PFSK-1 (cell line): ENCODE measurements around the gene OR6M1.

Experiments
- FOXP2 ChIP-seq: optimal IDR thresholded peaks from 2 replicates; pipeline ENCODE3; 2011; ENCODE audit warnings: borderline replicate concordance, control low read depth, inconsistent platforms; ENCODE audit not compliant: insufficient read depth; ENCODE audit errors: extremely low read length, extremely low read depth
- POLR2AphosphoS5 ChIP-seq: IDR thresholded peaks from 2 replicates; pipeline ENCODE4 v1.6.1; 2012; ENCODE audit warnings: low read depth, mild to moderate bottlenecking, control low read depth, low read length, moderate library complexity
- SIN3A ChIP-seq: IDR thresholded peaks from 2 replicates; pipeline ENCODE4 v1.6.1; 2012; ENCODE audit warnings: mild to moderate bottlenecking, low read length, moderate library complexity, borderline replicate concordance; ENCODE audit not compliant: insufficient read depth
- TAF1 ChIP-seq: IDR thresholded peaks from 2 replicates; pipeline ENCODE4 v1.6.1; 2012; ENCODE audit warnings: low read length, control low read depth, borderline replicate concordance; ENCODE audit not compliant: insufficient read depth
- TF ChIP-seq, protein P1 (sequence below), 2 experiments: IDR thresholded peaks; 2 replicates each; pipeline versions ENCODE4 v1.6.1 to v1.8.0; 2011 to 2012; ENCODE audit warnings: low read depth in 2 of 2, low read length in 2 of 2, control low read depth in 1 of 2, inconsistent platforms in 1 of 2, mild to moderate bottlenecking in 1 of 2, moderate library complexity in 1 of 2; ENCODE audit not compliant: insufficient read depth in 1 of 2

Gene OR6M1

DNA sequence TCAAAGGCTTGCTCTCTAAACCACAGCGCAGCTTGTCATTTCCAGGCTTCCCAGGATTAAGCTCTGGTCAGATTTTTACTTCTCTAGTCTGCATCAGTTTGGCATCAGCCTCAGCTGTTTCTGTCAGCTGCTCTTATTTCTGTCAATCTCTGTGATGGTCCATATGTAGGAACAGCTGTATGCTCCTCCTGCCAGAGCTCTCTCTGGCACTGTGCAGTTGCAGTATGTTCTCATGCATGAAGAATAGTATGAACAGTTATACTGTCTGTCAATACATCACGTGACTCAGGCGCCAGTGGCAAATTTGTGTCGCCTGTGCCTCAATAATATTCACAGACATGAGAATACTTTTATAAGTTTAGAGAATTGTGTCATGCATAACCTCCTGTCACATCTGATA, 6.7 kb downstream of the OR6M1 start:
- no peak for TF ChIP-seq FOXP2

DNA sequence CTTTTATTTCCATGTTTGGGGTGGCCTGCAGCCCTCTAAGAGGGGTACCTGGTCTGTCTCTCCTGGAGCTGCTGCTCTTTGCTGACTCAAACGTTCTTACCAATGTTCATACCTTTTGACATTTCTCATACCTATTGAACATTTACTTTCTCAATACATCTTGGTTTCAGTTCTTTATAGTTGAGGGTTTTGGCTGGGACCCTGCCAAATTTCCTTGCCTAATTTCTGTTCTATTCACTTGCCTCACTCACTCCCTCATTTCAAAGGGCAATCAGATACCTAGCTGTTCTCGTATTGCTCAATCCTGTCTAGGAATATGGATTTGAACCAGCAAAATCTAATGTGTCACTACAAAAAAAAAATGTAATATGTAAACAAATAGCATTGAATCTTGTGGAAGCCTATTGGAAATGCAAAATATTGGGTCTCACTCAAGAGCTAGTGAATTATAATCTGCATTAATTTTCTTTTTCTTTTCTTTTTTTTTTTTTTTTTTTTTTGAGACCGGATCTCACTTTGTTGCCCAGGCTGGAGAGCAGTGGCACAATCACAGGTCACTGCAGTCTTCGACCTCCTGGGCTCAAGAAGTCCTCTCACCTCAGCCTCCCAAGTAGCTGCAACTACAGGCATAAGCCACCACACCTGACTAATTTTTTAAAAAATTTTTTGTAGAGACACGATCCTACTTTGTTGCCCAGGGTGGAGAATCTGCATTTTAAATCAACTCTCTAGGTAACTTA, 7.5 kb downstream of the OR6M1 start:
- TF ChIP-seq POLR2AphosphoS5 (no peak), FOXP2 (no peak), SIN3A (no peak), TAF1 (no peak)
- TF ChIP-seq, protein P1, sequence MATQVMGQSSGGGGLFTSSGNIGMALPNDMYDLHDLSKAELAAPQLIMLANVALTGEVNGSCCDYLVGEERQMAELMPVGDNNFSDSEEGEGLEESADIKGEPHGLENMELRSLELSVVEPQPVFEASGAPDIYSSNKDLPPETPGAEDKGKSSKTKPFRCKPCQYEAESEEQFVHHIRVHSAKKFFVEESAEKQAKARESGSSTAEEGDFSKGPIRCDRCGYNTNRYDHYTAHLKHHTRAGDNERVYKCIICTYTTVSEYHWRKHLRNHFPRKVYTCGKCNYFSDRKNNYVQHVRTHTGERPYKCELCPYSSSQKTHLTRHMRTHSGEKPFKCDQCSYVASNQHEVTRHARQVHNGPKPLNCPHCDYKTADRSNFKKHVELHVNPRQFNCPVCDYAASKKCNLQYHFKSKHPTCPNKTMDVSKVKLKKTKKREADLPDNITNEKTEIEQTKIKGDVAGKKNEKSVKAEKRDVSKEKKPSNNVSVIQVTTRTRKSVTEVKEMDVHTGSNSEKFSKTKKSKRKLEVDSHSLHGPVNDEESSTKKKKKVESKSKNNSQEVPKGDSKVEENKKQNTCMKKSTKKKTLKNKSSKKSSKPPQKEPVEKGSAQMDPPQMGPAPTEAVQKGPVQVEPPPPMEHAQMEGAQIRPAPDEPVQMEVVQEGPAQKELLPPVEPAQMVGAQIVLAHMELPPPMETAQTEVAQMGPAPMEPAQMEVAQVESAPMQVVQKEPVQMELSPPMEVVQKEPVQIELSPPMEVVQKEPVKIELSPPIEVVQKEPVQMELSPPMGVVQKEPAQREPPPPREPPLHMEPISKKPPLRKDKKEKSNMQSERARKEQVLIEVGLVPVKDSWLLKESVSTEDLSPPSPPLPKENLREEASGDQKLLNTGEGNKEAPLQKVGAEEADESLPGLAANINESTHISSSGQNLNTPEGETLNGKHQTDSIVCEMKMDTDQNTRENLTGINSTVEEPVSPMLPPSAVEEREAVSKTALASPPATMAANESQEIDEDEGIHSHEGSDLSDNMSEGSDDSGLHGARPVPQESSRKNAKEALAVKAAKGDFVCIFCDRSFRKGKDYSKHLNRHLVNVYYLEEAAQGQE (IDR thresholded peaks at IDR 0.05; ENCODE audit: insufficient read depth in 1 of 2, low read depth in 2 of 2, low read length in 2 of 2), result no peak

DNA sequence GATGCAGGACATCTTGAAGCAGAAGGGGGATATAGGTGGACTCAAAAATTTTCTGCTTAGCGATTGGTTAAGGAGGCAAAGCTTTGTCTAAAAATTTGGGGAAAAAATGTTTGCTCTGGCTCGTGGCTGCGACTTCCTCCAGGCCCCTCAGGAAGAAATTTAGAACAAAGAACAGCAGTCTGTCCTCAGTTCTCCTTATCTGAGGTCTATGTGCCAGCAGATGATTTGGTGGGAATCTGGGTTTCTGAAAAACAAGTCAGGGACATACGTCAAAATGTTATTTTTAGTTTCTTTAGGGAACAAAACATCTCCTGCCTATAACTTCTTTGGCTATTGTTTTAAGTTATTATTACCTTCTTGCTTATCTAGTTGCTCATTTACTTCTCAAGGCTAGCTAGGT, 8.1 kb downstream of the OR6M1 start:
- TF ChIP-seq SIN3A, result no peak
- no peak for TF ChIP-seq FOXP2
- TF ChIP-seq, protein P1 (IDR thresholded peaks at IDR 0.05; ENCODE audit: insufficient read depth in 1 of 2, low read depth in 2 of 2, low read length in 2 of 2), result no peak
- TF ChIP-seq POLR2AphosphoS5, result no peak
- no peak for TF ChIP-seq TAF1

DNA sequence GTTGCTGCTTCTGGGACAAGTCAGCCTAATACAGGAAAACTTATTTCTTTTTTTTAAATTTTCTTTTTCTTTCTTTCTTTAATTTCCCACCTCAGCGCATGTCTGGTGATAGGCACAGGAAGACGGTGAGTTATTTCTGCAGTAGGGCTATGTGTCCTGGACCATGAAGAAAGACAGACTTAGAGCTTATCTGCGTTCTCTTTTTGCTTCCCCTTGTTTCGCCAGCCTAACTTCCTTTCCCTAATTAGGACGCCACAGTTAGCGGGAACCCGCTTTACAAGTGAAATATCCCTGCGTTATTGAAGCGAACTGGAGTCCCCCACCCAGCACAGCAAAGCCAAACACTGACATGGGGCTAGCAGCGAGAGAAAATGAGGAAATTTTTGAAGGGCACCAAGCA, 8.6 kb downstream of the OR6M1 start:
- TF ChIP-seq POLR2AphosphoS5 (no peak), TAF1 (no peak), FOXP2 (no peak), SIN3A (no peak)
- TF ChIP-seq, protein P1 (IDR thresholded peaks at IDR 0.05; ENCODE audit: insufficient read depth in 1 of 2, low read depth in 2 of 2, low read length in 2 of 2), result no peak

DNA sequence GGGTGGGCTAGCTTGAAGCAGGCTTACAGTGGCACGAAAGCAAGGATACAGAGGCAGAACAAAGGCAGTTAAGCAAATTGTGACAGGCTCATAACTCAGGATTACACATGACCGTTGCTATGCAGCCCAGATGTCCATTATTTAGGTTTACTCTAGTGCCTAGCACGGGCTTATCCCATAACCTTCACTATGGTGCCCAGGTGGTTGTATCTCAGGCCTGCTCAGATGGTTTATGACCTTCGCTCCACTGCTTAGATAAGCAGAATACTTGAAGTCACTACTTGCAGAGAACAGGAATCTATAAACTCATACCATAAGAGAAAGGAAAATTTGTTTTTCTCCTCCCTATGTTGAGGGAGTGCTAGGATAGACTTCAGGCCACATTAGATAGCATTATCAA, 9.0 kb downstream of the OR6M1 start:
- TF ChIP-seq SIN3A (no peak), POLR2AphosphoS5 (no peak), TAF1 (no peak), FOXP2 (no peak)

DNA sequence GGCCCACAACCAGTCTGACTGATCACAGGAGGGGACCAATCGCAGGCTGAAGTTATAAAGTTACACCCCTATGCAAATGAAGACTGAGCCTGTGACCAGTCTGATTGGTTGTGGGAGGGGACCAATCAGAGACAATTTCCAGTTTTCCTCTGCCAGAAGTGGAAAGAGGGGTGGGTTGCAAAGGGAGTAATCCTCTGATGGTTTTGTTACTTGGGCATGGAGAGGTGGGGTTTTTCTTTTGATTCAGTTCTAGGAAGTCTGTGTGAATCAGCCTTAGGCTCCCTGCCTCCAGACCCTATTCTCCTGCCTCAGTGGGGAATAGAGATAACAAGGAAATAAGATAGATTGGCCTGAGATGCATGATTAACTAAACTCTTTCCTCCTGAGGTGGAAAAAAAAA, 9.9 kb downstream of the OR6M1 start:
- TF ChIP-seq FOXP2, result no peak
- no peak for TF ChIP-seq SIN3A
- TF ChIP-seq TAF1, result no peak
- TF ChIP-seq, protein P1 (IDR thresholded peaks at IDR 0.05; ENCODE audit: insufficient read depth in 1 of 2, low read depth in 2 of 2, low read length in 2 of 2), result no peak
- no peak for TF ChIP-seq POLR2AphosphoS5
